Ishikawa (cell line): ENCODE data around the gene DBN1.

Source experiments
- CEBPB ChIP-seq: IDR thresholded peaks from 2 replicates; pipeline ENCODE4 v1.6.1; 2012
- CREB1 ChIP-seq: IDR thresholded peaks from 2 replicates; pipeline ENCODE4 v1.6.1; 2012; ENCODE audit warnings: low read depth
- EGR1 ChIP-seq: IDR thresholded peaks from 2 replicates; pipeline ENCODE4 v1.6.1; 2012
- EP300 ChIP-seq: IDR thresholded peaks from 2 replicates; pipeline ENCODE4 v1.6.1; 2012; ENCODE audit warnings: borderline replicate concordance
- MAX ChIP-seq: IDR thresholded peaks from 2 replicates; pipeline ENCODE4 v1.6.1; 2012
- REST ChIP-seq: IDR thresholded peaks from 2 replicates; pipeline ENCODE4 v1.6.1; 2012; ENCODE audit warnings: low read depth, mild to moderate bottlenecking
- TAF1 ChIP-seq: IDR thresholded peaks from 2 replicates; pipeline ENCODE4 v1.6.1; 2012; ENCODE audit warnings: low read depth, mild to moderate bottlenecking
- TCF12 ChIP-seq: IDR thresholded peaks from 2 replicates; pipeline ENCODE4 v1.6.1; 2012; ENCODE audit warnings: low read depth
- TEAD4 ChIP-seq: IDR thresholded peaks from 2 replicates; pipeline ENCODE4 v1.6.1; 2012
- YY1 ChIP-seq: IDR thresholded peaks from 2 replicates; pipeline ENCODE4 v1.6.1; 2012; ENCODE audit warnings: low read depth

- TF ChIP-seq TAF1 (no peak), EGR1 (no peak), CEBPB (no peak), EP300 (no peak), REST (no peak), CREB1 (no peak), TCF12 (no peak), MAX (no peak), TEAD4 (no peak), YY1 (no peak)
Measured at GRCh38 chr5:177450667-177451424, 22.6 kb downstream of the DBN1 start.
